Esophagus squamous epithelium (tissue), 4 donors: ENCODE results near the gene STK4.

Experiments
- CTCF ChIP-seq, 6 experiments: fragments of 450-650 bp in 4 of 6; fragments of 200-600 bp in 2 of 6; sonication (generic) in 2 of 6; IDR thresholded peaks; one replicate each; pipeline ENCODE4 v1.5.1; 2016 to 2019; ENCODE audit warnings: antibody characterized with exemption in 6 of 6, mild to moderate bottlenecking in 4 of 6, moderate library complexity in 4 of 6
- POLR2A ChIP-seq, 4 donors: fragments of 450-650 bp; IDR thresholded peaks; one replicate each; pipeline ENCODE4 v1.6.1; 2017; ENCODE audit warnings: antibody characterized with exemption in 4 of 4, mild to moderate bottlenecking in 4 of 4, moderate library complexity in 3 of 4

GRCh38 chr20:45092898-45093297, 126.6 kb downstream of the STK4 start:
- TF ChIP-seq CTCF (IDR thresholded peaks at IDR 0.05): no peak
- TF ChIP-seq POLR2A (IDR thresholded peaks at IDR 0.05): no peak
